Colonic mucosa (tissue), 4 donors: ENCODE measurements around the gene PKDCC. TPM values are rescaled to one million over a fixed set of nuclear protein-coding genes. Genes with fewer than 3 reads are reported as not detected.

Experiments
- DNase-seq: peaks from one replicate; pipeline ENCODE4 v3.0.0-alpha.2; 2020
- H3K27ac ChIP-seq: fragments of 200-600 bp; one replicate; pipeline ENCODE4 v1.8.0; 2021
- H3K27me3 ChIP-seq: fragments of 200-600 bp; one replicate; pipeline ENCODE4 v1.8.0; 2021
- H3K36me3 ChIP-seq: fragments of 200-600 bp; one replicate; pipeline ENCODE4 v1.8.0; 2021
- H3K4me1 ChIP-seq: fragments of 200-600 bp; one replicate; pipeline ENCODE4 v1.8.0; 2021; ENCODE audit warnings: mild to moderate bottlenecking
- H3K4me3 ChIP-seq: fragments of 200-600 bp; one replicate; pipeline ENCODE4 v1.8.0; 2021
- H3K9ac ChIP-seq, 2 donors: one replicate each; pipeline ENCODE4 v1.7.0; 2013; ENCODE audit warnings: control low read depth in 2 of 2, low read depth in 2 of 2, low read length in 2 of 2
- H3K9me3 ChIP-seq: fragments of 200-600 bp; one replicate; pipeline ENCODE4 v1.8.0; 2021
- intact Hi-C: fragments of 100-400 bp; cut with DNase I; formaldehyde crosslinking; loops from one replicate; pipeline ENCODE4 v1.14.1; 2022
- total RNA-seq, 2 donors: library from RNA; stranded (reverse); fragmentation: NEBNext Ultra II Directional in 1 of 2; extraction: Animal tissue kit (Norgen Biotek cat#: 25700) in 1 of 2; gene quantifications; one replicate each; pipeline ENCODE4 v1.2.1, GENCODE V29; 2021
- TF ChIP-seq, protein P1 (sequence below): fragments of 200-600 bp; IDR thresholded peaks from one replicate; pipeline ENCODE4 v1.8.0; 2022; ENCODE audit warnings: antibody characterized with exemption, mild to moderate bottlenecking
- donor health status: healthy.
- donor health status: DM: no; HTN: no; CAD: no.
- donor health status: DM: no; HTN: no; CAD: no.

The PKDCC gene
- total RNA-seq, 2 donors from 2014 or later, result 61.3 to 125 TPM

DNA sequence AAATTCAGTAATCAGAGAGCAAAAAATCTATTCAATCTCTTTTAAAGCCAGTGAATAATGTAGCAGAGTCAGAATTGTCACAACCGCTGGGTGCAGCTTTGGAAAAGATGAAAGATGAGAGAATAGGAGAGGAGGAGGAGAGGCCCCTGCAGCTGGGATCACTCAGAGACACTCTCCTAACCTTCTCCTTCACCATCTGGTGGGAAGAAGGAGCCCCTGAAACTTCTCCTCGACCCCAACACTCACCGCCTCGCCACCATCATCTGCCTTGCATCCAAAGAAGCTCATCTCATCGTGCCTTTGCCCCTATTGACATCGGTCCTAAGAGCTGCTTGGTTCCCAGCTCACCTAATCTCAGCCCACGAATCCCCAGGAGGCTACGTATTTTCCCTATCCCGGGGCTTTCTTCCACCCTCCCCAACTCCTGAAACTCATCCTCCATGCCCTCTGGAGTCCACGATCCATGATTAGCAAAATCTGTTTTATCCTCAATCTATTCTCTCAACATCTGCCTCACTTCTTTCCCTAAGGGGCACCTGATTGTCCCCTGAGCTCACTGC is 58.5 kb downstream of the PKDCC start:
- Histone ChIP-seq H3K4me1 (peaks cover 7% of the 10 kb centered on the region), H3K4me3 (no peak overlapping the region), H3K36me3 (no peaks in the 10 kb centered on the region), H3K27ac (peak overlapping the region; percentile 62), H3K9ac (peak overlapping the region in 1 of 2 donors; percentile 43), H3K9me3 (no peaks in the 10 kb centered on the region), H3K27me3 (no peaks in the 10 kb centered on the region)
- no peak for DNase-seq
- intact Hi-C loops, result no loop called here
- TF ChIP-seq, protein P1, sequence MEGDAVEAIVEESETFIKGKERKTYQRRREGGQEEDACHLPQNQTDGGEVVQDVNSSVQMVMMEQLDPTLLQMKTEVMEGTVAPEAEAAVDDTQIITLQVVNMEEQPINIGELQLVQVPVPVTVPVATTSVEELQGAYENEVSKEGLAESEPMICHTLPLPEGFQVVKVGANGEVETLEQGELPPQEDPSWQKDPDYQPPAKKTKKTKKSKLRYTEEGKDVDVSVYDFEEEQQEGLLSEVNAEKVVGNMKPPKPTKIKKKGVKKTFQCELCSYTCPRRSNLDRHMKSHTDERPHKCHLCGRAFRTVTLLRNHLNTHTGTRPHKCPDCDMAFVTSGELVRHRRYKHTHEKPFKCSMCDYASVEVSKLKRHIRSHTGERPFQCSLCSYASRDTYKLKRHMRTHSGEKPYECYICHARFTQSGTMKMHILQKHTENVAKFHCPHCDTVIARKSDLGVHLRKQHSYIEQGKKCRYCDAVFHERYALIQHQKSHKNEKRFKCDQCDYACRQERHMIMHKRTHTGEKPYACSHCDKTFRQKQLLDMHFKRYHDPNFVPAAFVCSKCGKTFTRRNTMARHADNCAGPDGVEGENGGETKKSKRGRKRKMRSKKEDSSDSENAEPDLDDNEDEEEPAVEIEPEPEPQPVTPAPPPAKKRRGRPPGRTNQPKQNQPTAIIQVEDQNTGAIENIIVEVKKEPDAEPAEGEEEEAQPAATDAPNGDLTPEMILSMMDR, result no peak

DNA sequence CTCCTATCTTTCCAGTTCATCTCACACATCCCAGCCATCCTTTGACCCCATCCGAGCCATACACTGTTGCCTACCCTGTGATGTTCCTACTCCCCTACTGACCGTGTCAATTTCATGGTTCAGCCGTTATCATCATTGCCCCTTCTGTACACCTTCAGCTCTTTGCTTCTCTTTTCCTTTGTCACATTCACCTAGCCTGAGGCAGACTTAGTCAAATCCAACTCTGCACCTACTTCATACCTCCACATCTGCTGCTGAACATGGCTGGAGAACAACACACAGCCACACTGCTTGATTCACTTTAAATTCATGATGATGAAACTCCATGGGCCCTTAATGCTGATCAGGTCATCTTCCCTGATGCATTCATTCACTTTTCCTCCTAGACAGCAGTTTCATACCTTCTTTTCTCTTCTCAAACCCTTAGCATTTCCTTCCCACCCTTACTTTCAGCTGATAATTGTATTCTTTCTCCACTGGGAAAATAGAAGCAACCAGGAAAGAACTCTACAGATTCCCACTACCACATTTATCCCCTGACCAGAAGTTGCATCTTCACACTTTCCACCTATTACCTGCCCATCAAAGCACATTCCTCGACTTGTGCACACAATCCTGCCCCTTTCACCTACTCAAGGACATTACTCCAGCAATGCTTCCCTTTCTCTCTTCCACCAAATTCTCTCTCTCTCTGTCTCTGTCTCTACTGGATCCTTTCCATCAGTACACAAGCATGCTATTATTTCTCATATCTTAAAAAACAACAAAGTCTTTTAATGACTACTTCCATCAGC is 59.6 kb downstream of the PKDCC start:
- DNase-seq, result no peak
- H3K36me3 ChIP-seq, result no peaks in the 10 kb centered on the region
- TF ChIP-seq, protein P1, result no peak
- H3K4me1 ChIP-seq, result peaks cover 7% of the 10 kb centered on the region
- no peaks in the 10 kb centered on the region for H3K27me3 ChIP-seq
- H3K9ac ChIP-seq, result no peak overlapping the region
- H3K27ac ChIP-seq, result no peak overlapping the region
- intact Hi-C loops, result no loop called here
- H3K9me3 ChIP-seq, result no peaks in the 10 kb centered on the region
- H3K4me3 ChIP-seq, result no peak overlapping the region

Other genes with a start within 250 kb of the PKDCC start
- 100 to 1,000 TPM in 1 of 2 donors, 10 to 100 TPM in 1; 82.1 to 103 TPM for gene EML4, start 121.3 kb downstream of the PKDCC start, total RNA-seq